Esophagus squamous epithelium (tissue), 4 donors: ENCODE data around the gene C16orf74.

ENCODE experiments used
- CTCF ChIP-seq, 6 experiments: fragments of 450-650 bp in 4 of 6; fragments of 200-600 bp in 2 of 6; sonication (generic) in 2 of 6; IDR thresholded peaks; one replicate each; pipeline ENCODE4 v1.5.1; 2016 to 2019; ENCODE audit warnings: antibody characterized with exemption in 6 of 6, mild to moderate bottlenecking in 4 of 6, moderate library complexity in 4 of 6
- POLR2A ChIP-seq, 4 donors: fragments of 450-650 bp; IDR thresholded peaks; one replicate each; pipeline ENCODE4 v1.6.1; 2017; ENCODE audit warnings: antibody characterized with exemption in 4 of 4, mild to moderate bottlenecking in 4 of 4, moderate library complexity in 3 of 4

- TF ChIP-seq CTCF (IDR thresholded peaks at IDR 0.05) (no peak), POLR2A (IDR thresholded peaks at IDR 0.05) (no peak)
These were observed 4.3 kb downstream of the C16orf74 start for GRCh38 chr16:85746460-85747215.
